Measurements from ENCODE around the gene RNF212B. TPM values are rescaled to one million over a fixed set of nuclear protein-coding genes. Genes with fewer than 3 reads are reported as not detected.
"Not testable (repeated sequence)": the region's sequence is repeated elsewhere in the genome, so short reads cannot be mapped to it uniquely, and the experiment has no call there.

RNF212B gene
- polyA plus RNA-seq (2014; cell fraction: cytosol; rRNA removed), result not detected in 2 replicates
- not detected in 2 replicates for polyA plus RNA-seq (2014; cell fraction: nucleus; rRNA removed)

GRCh38 chr14:23237772-23238594 is at the start of gene RNF212B:
TSS of gene RNF212B (plus strand) at chr14:23237936. CDS start at chr14:23240346, 2,410 bp downstream.
- DNase-seq (ENCODE audit: low spot score), result peak; percentile 69

GRCh38 chr14:23193432-23193831 is 44.3 kb upstream of the RNF212B start:
- DNase-seq (ENCODE audit: low spot score), result no peak

DNA sequence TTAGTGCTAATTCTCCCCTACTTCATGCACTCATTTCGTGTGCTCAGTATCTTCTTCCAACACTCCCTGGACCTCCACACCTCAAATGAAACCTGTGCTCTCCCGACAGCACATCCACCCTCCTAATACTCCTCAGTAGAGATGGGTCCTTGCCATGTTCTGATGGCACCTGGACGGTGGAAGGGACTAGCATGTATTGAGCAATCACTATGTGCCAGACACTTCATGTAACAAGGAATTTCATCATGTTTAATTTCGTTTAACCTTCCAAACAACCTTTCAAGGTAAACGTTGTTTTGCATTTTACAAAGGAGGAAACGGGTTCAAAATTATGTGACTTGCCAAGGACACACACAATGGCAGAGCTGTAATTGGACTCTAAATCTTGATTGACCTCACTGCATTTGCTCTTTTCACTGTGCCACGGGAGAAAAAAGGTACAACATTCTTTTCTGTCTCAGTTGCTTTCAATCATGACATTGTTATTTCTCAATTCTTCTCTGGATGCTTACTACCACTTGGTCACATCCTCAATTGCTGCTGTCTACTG is 42.1 kb upstream of the RNF212B start:
- DNase-seq (ENCODE audit: low spot score), result no peak

DNA sequence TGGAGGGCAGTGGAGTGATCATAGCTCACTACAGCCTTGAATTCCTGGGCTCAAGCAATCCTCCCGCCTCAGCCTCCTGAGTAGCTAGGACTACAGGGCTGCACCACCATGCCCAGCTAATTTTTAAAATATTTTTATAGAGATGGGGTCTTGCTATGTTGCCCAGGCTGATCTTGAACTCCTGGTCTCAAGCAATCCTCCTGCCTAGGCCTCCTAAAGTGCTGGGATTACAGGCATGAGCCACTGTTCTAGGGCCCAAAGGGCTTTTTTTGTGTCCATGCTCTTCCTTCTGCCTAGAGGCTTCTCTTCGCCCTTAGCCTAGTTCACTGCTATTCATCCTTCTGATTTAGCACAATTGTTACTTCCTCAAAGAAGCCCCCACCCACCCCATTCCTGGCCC is 41.2 kb upstream of the RNF212B start:
- DNase-seq (ENCODE audit: low spot score), result not testable (repeated sequence)

DNA sequence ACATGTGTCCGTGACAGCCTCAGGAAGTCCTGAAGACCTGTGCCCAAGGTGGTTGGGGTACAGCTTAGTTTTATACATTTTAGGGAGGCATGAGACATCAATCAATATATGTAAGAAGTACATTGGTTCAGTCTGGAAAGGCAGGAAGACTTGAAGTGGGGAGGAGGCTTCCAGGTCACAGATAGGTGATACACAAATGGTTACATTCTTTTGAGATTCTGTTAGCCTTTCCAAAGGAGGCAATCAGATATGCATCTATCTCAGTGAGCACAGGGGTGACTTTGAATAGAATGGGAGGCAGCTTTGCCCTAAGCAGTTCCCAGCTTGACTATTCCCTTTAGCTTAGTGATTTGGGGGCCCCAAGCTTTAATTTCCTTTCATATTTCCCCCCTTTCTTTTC is 38.6 kb upstream of the RNF212B start:
- not testable (repeated sequence) for DNase-seq (ENCODE audit: low spot score)

DNA sequence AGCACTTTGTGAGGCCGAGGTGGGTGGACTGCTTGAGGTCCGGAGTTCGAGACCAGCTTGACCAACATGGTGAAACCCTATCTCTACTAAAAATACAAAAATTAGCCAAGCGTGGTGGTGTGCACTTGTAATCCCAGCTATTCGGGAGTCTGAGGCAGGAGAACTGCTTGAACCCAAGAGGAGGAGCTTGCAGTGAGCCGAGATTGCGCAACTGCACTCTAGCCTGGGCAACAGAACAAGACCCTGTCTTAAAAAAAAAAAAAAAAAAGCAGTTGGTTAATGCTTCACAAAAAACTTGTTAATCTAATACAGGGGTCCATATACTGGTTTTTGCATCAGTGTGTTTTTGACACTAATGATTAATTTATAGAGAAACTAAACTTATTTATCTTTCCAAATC is 35.7 kb upstream of the RNF212B start:
- DNase-seq (ENCODE audit: low spot score), result no peak

GRCh38 chr14:23206422-23207145 is 31.2 kb upstream of the RNF212B start:
- DNase-seq (ENCODE audit: low spot score), result no peak

- no peak for DNase-seq (ENCODE audit: low spot score)
Measured at GRCh38 chr14:23207146-23207540, 30.6 kb upstream of the RNF212B start.

GRCh38 chr14:23208324-23208723 is 29.4 kb upstream of the RNF212B start:
- no peak for DNase-seq (ENCODE audit: low spot score)

GRCh38 chr14:23209651-23210423 is 27.9 kb upstream of the RNF212B start:
- DNase-seq (ENCODE audit: low spot score), result no peak

GRCh38 chr14:23215421-23215820 is 22.3 kb upstream of the RNF212B start:
- no peak for DNase-seq (ENCODE audit: low spot score)

DNA sequence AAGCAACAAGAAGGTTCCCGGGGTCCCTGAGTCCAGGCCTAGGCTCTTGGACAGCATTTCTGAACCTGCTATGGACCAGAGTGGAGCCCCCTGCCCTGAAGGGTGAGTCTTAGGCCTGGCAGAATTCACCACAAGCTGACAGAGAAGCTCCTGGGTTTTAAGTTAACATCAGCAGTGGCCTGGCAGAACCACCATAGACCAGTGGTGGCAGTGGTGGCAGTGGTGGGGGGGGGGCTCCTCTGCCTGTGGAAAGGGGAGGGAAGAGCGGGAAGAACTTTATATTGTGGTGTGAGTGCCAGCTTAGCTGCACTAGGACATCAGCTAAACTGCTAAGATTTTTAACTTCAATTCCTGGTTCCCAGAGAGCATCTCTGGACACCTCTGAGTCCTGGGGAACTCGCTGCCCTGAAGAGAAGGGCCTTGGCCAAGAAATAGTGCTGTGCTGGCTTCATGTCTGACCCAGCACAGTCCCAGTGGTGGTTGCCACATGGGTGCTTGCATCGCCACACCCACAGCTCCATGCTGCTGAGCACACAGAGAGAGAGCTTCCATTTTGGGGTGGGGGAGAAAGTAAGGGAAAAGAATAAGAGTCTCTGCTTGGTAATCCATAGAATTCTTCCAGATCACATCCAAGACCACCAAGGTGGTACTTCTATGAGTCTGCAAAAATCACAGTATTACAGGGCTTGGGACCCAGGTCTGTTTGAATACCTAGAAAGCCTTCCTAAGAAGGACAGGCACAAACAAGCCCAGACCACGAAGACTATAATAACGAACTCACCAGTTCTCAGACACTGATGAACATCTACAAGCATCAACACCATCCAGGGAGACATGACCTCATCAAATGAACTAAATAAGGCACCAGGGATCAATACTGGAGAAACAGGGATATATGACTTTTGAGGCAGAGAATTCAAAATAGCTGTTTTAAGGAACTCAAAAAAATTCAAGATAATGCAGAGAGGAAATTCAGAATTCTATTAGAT is 20.4 kb upstream of the RNF212B start:
- no peak for DNase-seq (ENCODE audit: low spot score)

DNA sequence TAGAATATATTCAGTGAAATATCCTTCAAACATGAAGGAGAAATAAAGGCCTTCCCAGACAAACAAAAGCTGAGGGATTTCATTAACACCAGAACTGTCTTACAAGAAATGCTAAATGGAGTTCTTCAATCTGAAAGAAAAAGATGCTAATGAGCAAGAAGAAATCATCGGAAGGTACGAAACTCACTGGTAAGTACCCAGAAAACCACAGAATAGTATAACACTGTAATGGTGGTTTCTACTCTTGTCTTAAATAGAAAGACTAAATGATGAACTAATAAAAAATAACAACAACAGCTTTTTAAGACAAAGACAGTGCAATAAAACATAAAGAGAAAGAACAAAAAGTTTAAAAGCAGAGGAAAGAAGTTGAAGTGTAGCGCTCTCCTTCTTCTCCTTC is 18.7 kb upstream of the RNF212B start:
- DNase-seq (ENCODE audit: low spot score), result no peak

- DNase-seq (ENCODE audit: low spot score), result not testable (repeated sequence)
Measured at GRCh38 chr14:23224958-23225357, 12.8 kb upstream of the RNF212B start.

DNA sequence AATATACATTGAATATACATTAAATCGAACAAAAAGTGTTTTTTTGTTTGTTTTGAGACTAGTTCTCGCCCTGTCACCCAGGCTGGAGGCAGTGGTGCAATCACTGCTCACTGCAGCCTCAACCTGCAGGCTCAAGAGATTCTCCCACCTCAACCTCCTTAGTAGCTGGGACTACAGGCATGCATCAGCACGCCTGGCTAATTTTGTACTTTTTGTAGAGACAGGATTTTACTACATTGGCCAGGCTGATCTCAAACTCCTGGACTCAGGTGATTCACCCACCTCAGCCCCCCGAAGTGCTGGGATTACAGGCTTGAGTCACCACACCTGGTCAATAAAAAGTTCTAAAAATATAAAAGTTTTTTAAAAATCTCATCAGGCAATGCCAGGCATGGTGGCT is 10.2 kb upstream of the RNF212B start:
- DNase-seq (ENCODE audit: low spot score), result no peak

DNA sequence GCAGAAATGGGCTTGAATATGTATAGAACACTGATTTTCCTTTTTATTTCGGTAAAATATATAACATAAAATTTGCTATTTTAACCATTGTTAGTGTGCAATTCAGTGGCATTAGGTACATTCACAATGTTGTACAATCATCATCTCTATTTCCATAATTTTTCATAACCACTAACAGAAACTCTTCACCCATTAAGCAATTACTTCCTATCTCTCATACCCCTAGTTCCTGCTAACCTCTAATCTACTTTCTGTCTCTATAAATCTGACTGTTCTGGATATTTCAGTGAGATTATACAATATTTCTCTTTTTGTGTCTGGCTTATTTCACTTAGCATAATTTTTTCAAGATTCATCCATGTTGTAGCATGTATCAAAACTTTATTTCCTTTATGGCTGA is 8.9 kb upstream of the RNF212B start:
- DNase-seq (ENCODE audit: low spot score), result no peak

GRCh38 chr14:23232241-23232808 is 5.4 kb upstream of the RNF212B start:
- DNase-seq (ENCODE audit: low spot score), result not testable (repeated sequence)

DNA sequence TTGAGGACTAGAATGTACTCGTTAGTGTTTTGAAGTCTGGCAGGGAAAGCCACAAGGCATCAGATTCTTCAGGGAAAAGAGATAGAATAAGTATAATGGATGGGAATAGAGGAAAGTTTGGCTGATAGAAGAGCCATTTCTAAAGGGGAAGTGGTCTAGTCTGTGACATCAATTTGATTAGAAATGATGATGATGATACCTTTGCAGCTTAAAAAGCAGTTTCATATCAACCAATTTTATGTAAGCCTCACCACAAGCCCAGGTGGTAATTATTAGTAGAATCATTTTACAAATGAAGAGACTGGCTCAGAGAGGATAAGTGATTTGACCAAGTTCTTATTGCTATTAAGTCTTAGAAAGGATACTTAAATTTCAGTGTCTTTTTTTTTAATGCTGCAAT is 2.9 kb downstream of the RNF212B start:
- no peak for DNase-seq (ENCODE audit: low spot score)

- not testable (repeated sequence) for DNase-seq (ENCODE audit: low spot score)
Measured at GRCh38 chr14:23241061-23241715, 3.5 kb downstream of the RNF212B start.
